DND-41 (cell line): Measurements from ENCODE around the gene BRINP2.

ENCODE experiments used
- ATAC-seq: fragments of 200-7000 bp; cut with Tn5 transposase; 3 replicates; pipeline ENCODE4 v1.9.1; 2021; ENCODE audit warnings: low read depth; ENCODE audit not compliant: insufficient read depth
- DNase-seq: peaks from one replicate; pipeline ENCODE4 v3.0.0-alpha.2; 2020
- H2AFZ ChIP-seq: 2 replicates; pipeline ENCODE4 v1.6.0; 2012; ENCODE audit warnings: low read depth, low read length
- H3K27ac ChIP-seq: 2 replicates; pipeline ENCODE4 v1.5.1; 2012; ENCODE audit warnings: low read length, inconsistent platforms
- H3K27me3 ChIP-seq: fragments of 200-600 bp; sonication (generic); 2 replicates; pipeline ENCODE4 v1.6.0; 2012; ENCODE audit warnings: low read length, mild to moderate bottlenecking, inconsistent platforms; ENCODE audit not compliant: insufficient read depth, poor library complexity
- H3K36me3 ChIP-seq: 2 replicates; pipeline ENCODE4 v1.5.1; 2012; ENCODE audit warnings: low read length, inconsistent platforms; ENCODE audit not compliant: insufficient read depth
- H3K4me1 ChIP-seq: 2 replicates; pipeline ENCODE4 v1.5.1; 2012; ENCODE audit warnings: mild to moderate bottlenecking, low read length; ENCODE audit not compliant: insufficient read depth
- H3K4me2 ChIP-seq: 2 replicates; pipeline ENCODE4 v1.6.0; 2012; ENCODE audit warnings: mild to moderate bottlenecking, moderate library complexity, low read length, inconsistent platforms; ENCODE audit not compliant: insufficient read depth
- H3K4me3 ChIP-seq, 2 experiments: fragments of 200-600 bp in 1 of 2; shearing (Covaris generic) in 1 of 2; 2 replicates each; pipeline ENCODE4 v1.5.1; 2012 to 2016; ENCODE audit warnings: inconsistent platforms in 2 of 2, low read length in 2 of 2, mild to moderate bottlenecking in 2 of 2, low read depth in 1 of 2, moderate library complexity in 1 of 2
- H3K79me2 ChIP-seq: 2 replicates; pipeline ENCODE4 v1.6.0; 2012; ENCODE audit warnings: low read length, inconsistent platforms; ENCODE audit not compliant: insufficient read depth
- H3K9ac ChIP-seq: 2 replicates; pipeline ENCODE4 v1.6.0; 2012; ENCODE audit warnings: low read depth, mild to moderate bottlenecking, inconsistent platforms, low read length, moderate library complexity
- H3K9me3 ChIP-seq: 2 replicates; pipeline ENCODE4 v1.5.1; 2012; ENCODE audit warnings: low read length, moderate library complexity, mild to moderate bottlenecking, inconsistent platforms; ENCODE audit not compliant: insufficient read depth, severe bottlenecking
- H4K20me1 ChIP-seq: 2 replicates; pipeline ENCODE4 v1.6.0; 2012; ENCODE audit warnings: low read length; ENCODE audit not compliant: insufficient read depth
- EZH2 ChIP-seq: IDR thresholded peaks from 3 replicates; pipeline ENCODE4 v1.6.1; 2012; ENCODE audit warnings: borderline replicate concordance, low read depth, mild to moderate bottlenecking, moderate library complexity, low read length, inconsistent platforms; ENCODE audit not compliant: severe bottlenecking
- TF ChIP-seq, protein P1 (sequence below): IDR thresholded peaks from 2 replicates; pipeline ENCODE4 v1.5.1; 2012; ENCODE audit warnings: borderline replicate concordance, low read length, moderate library complexity, mild to moderate bottlenecking; ENCODE audit not compliant: poor library complexity, severe bottlenecking; ENCODE audit errors: extremely low read depth

Gene BRINP2

DNA sequence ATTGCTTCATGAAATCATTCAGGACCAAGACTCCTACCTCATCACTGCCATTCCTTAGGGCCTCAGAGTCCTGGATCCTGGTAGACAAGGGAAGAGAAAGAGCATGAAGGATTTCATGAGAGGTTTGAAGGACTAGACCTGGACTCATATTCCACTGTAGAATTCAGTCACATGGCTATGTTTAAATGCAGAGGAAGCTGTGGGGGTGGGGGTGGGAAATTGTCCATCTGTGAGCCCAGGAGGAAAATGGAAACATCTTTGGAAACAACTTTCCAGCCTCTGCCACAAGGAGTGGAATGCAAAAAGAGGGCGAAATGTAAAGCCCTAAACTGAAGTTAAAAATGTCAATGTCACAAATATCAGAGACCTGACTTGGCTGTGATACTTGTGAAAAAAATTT is 73.0 kb downstream of the BRINP2 start:
- no peak overlapping the region for H3K4me2 ChIP-seq
- no peaks in the 10 kb centered on the region for H3K4me1 ChIP-seq
- no peak overlapping the region for H3K9ac ChIP-seq
- no peaks in the 10 kb centered on the region for H3K27me3 ChIP-seq
- H4K20me1 ChIP-seq: no peaks in the 10 kb centered on the region
- no peaks in the 10 kb centered on the region for H3K36me3 ChIP-seq
- H2AFZ ChIP-seq: no peak overlapping the region
- no peak overlapping the region for H3K4me3 ChIP-seq
- H3K79me2 ChIP-seq: no peaks in the 10 kb centered on the region
- H3K9me3 ChIP-seq: no peaks in the 10 kb centered on the region
- DNase-seq (no peak), ATAC-seq (no peak)
- TF ChIP-seq, protein P1, sequence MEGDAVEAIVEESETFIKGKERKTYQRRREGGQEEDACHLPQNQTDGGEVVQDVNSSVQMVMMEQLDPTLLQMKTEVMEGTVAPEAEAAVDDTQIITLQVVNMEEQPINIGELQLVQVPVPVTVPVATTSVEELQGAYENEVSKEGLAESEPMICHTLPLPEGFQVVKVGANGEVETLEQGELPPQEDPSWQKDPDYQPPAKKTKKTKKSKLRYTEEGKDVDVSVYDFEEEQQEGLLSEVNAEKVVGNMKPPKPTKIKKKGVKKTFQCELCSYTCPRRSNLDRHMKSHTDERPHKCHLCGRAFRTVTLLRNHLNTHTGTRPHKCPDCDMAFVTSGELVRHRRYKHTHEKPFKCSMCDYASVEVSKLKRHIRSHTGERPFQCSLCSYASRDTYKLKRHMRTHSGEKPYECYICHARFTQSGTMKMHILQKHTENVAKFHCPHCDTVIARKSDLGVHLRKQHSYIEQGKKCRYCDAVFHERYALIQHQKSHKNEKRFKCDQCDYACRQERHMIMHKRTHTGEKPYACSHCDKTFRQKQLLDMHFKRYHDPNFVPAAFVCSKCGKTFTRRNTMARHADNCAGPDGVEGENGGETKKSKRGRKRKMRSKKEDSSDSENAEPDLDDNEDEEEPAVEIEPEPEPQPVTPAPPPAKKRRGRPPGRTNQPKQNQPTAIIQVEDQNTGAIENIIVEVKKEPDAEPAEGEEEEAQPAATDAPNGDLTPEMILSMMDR: no peak
- TF ChIP-seq EZH2: no peak
- no peak overlapping the region for H3K27ac ChIP-seq

DNA sequence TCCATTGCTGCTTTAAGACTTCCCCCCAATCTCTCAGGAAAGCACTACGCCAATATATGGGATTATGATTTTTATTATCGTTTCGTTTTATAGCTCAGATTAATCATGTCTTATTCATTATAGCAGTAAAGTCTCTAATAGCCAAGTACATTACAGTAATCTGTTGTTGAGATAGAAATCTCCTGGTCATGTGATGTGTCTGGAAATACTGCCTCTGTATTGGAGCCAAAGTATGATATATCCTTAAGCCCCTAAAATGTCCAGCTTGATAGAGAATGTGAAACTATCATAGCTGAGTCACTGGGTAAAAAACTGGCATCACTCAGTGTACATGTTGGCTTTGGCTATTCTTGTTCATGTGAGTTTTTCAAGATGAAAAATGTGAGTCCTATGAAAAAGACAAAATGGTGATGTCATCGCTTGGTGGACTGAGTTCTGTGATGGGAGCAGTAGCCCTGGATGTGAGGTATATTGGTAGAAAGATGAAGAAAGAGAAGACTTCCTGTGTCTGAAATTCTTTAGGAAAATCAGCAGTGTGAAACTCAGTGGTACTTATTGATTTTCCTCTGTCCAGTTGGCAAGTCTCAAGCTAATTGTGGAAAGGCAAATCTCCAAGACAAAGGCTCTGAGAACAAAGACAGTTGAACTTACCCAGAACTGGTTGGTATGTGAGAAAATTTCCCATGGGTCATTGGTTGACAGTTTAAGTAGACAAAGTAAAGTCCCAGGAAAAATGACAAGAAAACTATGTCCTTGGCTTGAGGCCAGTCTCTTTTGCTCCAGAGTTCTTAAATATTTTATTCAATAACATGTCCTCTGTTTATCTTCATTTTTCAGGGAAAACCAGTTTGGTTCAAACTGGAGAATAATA is 76.2 kb downstream of the BRINP2 start:
- TF ChIP-seq, protein P1: no peak
- no peak for TF ChIP-seq EZH2
- no peaks in the 10 kb centered on the region for H3K9me3 ChIP-seq
- no peaks in the 10 kb centered on the region for H3K27me3 ChIP-seq
- H3K36me3 ChIP-seq: no peaks in the 10 kb centered on the region
- ATAC-seq (no peak), DNase-seq (no peak)
- no peak overlapping the region for H3K27ac ChIP-seq
- H4K20me1 ChIP-seq: no peaks in the 10 kb centered on the region
- H3K9ac ChIP-seq: no peak overlapping the region
- no peaks in the 10 kb centered on the region for H3K4me1 ChIP-seq
- no peak overlapping the region for H3K4me3 ChIP-seq
- H3K4me2 ChIP-seq: no peak overlapping the region
- H3K79me2 ChIP-seq: no peaks in the 10 kb centered on the region
- no peak overlapping the region for H2AFZ ChIP-seq

DNA sequence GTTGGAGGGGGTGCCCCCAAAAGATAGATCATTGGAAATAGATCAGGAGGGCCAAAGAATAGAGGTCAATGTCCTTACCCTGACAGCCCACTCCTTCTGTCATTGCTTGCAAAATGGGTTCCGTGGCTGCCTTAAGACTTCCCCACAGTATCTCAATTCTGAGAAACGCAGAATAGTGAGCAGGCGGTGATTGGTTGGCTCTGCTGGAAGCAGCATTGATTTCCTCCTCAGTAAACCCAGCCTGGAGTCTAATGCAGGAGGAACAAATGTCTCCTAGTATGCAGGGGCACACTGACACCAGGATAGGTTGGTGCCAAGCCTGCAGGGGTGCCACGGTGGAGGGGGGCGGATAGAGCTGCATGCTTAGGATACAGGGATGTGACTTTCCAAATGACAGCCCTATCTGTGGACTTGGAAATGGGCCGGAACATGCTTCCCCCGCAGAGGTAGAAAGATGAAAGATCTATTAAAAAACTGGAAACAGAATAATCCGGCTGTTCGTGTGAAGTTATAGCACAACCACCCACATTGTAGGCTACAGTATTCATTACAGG is 76.9 kb downstream of the BRINP2 start:
- no peak for DNase-seq
- Histone ChIP-seq H3K36me3 (no peaks in the 10 kb centered on the region), H3K4me3 (no peak overlapping the region), H3K27ac (no peak overlapping the region), H3K27me3 (no peaks in the 10 kb centered on the region), H2AFZ (no peak overlapping the region), H3K4me2 (no peak overlapping the region), H3K79me2 (no peaks in the 10 kb centered on the region), H3K9me3 (no peaks in the 10 kb centered on the region), H3K4me1 (no peaks in the 10 kb centered on the region), H4K20me1 (no peaks in the 10 kb centered on the region), H3K9ac (no peak overlapping the region)
- no peak for TF ChIP-seq EZH2
- TF ChIP-seq, protein P1: no peak
- no peak for ATAC-seq
